GM23338 (cell line): ENCODE data around the gene MAGOH.

Experiments used
- EZH2 ChIP-seq: fragments of 200-600 bp; sonication (generic); IDR thresholded peaks from one replicate; pipeline ENCODE4 v1.8.0; 2017; ENCODE audit warnings: antibody characterized with exemption, mild to moderate bottlenecking, low read depth; ENCODE audit not compliant: unreplicated experiment
- EZH2phosphoT487 ChIP-seq: fragments of 200-600 bp; sonication (generic); IDR thresholded peaks from one replicate; pipeline ENCODE4 v1.8.1; 2018; ENCODE audit warnings: antibody characterized with exemption; ENCODE audit not compliant: unreplicated experiment
- JUNB ChIP-seq: IDR thresholded peaks from one replicate; pipeline ENCODE4 v1.6.1; 2016; ENCODE audit warnings: antibody characterized with exemption; ENCODE audit not compliant: unreplicated experiment
- NANOG ChIP-seq: IDR thresholded peaks from 2 replicates; pipeline ENCODE4 v1.6.1; 2016; ENCODE audit warnings: antibody characterized with exemption, borderline replicate concordance
- POLR2AphosphoS5 ChIP-seq: IDR thresholded peaks from 2 replicates; pipeline ENCODE4 v1.6.1; 2016; ENCODE audit warnings: antibody characterized with exemption, low read depth
- TF ChIP-seq, protein P1 (sequence below): IDR thresholded peaks from one replicate; pipeline ENCODE4 v1.6.1; 2018; ENCODE audit warnings: antibody characterized with exemption; ENCODE audit not compliant: unreplicated experiment
- TF ChIP-seq, protein P2 (sequence below), 2 experiments: fragments of 200-600 bp in 1 of 2; sonication (generic) in 1 of 2; conservative IDR thresholded peaks; 2 replicates each; pipeline versions ENCODE4 v1.5.1 to v1.6.1; 2016 to 2017; ENCODE audit warnings: antibody characterized with exemption in 2 of 2, low read depth in 2 of 2, mild to moderate bottlenecking in 2 of 2, moderate library complexity in 1 of 2

DNA sequence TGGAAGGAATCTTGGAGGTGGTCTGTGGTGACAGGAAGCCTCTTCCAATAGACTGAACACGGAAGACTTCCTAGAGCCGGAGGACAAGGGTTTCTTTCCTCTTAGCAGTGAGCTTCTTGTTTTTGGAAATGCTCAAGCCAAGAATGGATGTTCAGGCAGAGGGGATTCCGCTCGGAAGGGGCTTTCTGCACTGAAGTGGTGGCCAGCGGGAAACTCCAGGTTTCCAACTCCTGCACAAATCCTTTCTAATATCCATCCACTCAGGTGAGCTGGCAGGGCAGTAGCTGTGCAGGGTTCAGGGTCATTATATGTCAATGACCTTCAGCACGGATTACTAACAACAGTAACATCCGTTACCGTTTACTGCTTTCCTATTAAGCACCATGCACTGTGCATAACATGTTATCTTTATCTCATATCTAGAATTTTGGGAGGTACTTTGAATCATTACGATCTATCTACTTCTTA is 42.3 kb downstream of the MAGOH start:
- TF ChIP-seq EZH2 (no peak), POLR2AphosphoS5 (no peak), JUNB (no peak), EZH2phosphoT487 (no peak), NANOG (no peak)
- TF ChIP-seq, protein P1, sequence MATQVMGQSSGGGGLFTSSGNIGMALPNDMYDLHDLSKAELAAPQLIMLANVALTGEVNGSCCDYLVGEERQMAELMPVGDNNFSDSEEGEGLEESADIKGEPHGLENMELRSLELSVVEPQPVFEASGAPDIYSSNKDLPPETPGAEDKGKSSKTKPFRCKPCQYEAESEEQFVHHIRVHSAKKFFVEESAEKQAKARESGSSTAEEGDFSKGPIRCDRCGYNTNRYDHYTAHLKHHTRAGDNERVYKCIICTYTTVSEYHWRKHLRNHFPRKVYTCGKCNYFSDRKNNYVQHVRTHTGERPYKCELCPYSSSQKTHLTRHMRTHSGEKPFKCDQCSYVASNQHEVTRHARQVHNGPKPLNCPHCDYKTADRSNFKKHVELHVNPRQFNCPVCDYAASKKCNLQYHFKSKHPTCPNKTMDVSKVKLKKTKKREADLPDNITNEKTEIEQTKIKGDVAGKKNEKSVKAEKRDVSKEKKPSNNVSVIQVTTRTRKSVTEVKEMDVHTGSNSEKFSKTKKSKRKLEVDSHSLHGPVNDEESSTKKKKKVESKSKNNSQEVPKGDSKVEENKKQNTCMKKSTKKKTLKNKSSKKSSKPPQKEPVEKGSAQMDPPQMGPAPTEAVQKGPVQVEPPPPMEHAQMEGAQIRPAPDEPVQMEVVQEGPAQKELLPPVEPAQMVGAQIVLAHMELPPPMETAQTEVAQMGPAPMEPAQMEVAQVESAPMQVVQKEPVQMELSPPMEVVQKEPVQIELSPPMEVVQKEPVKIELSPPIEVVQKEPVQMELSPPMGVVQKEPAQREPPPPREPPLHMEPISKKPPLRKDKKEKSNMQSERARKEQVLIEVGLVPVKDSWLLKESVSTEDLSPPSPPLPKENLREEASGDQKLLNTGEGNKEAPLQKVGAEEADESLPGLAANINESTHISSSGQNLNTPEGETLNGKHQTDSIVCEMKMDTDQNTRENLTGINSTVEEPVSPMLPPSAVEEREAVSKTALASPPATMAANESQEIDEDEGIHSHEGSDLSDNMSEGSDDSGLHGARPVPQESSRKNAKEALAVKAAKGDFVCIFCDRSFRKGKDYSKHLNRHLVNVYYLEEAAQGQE, result no peak
- TF ChIP-seq, protein P2, sequence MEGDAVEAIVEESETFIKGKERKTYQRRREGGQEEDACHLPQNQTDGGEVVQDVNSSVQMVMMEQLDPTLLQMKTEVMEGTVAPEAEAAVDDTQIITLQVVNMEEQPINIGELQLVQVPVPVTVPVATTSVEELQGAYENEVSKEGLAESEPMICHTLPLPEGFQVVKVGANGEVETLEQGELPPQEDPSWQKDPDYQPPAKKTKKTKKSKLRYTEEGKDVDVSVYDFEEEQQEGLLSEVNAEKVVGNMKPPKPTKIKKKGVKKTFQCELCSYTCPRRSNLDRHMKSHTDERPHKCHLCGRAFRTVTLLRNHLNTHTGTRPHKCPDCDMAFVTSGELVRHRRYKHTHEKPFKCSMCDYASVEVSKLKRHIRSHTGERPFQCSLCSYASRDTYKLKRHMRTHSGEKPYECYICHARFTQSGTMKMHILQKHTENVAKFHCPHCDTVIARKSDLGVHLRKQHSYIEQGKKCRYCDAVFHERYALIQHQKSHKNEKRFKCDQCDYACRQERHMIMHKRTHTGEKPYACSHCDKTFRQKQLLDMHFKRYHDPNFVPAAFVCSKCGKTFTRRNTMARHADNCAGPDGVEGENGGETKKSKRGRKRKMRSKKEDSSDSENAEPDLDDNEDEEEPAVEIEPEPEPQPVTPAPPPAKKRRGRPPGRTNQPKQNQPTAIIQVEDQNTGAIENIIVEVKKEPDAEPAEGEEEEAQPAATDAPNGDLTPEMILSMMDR (conservative IDR thresholded peaks at IDR 0.05; ENCODE audit: low read depth in 2 of 2), result no peak
